SK-N-SH (cell line): Measurements from ENCODE around the gene NDUFC2. TPM values are rescaled to one million over a fixed set of nuclear protein-coding genes. Genes with fewer than 3 reads are reported as not detected.

Source experiments
- CTCF ChIA-PET: fragments of 300-600, 350-600 bp; formaldehyde crosslinking; extraction: SDS; loops from one replicate; lab custom pipeline; 2021; lab: Yijun Ruan, JAX
- POLR2A ChIA-PET: fragments of 350-600 bp; sonication (Branson Sonifier 250); formaldehyde crosslinking; extraction: SDS; loops from one replicate; lab custom pipeline; 2020; ENCODE audit warnings: antibody characterized with exemption, inconsistent platforms; lab: Yijun Ruan, JAX
- DNase-seq: peaks from one replicate; pipeline ENCODE4 v3.0.0; 2012
- H2AFZ ChIP-seq: fragments of 200-600 bp; sonication (generic); 2 replicates; pipeline ENCODE4 v1.8.1; 2016; ENCODE audit warnings: antibody characterized with exemption, mild to moderate bottlenecking, low read depth
- H3F3A ChIP-seq: fragments of 200-600 bp; sonication (generic); replicated peaks from 2 replicates; pipeline ENCODE3; 2016; ENCODE audit warnings: antibody characterized with exemption, mild to moderate bottlenecking; ENCODE audit not compliant: insufficient read depth
- H3K27ac ChIP-seq, 2 experiments: fragments of 200-500 bp in 1 of 2; fragments of 200-600 bp in 1 of 2; sonication (Bioruptor generic) in 1 of 2; sonication (generic), shearing (Covaris generic) in 1 of 2; 2 replicates each; pipeline versions ENCODE4 v1.5.1 to v1.6.1; 2014 to 2016; ENCODE audit warnings: low read depth in 2 of 2, inconsistent platforms in 1 of 2, low read length in 1 of 2, mild to moderate bottlenecking in 1 of 2, mixed read lengths in 1 of 2
- H3K27me3 ChIP-seq: fragments of 200-600 bp; sonication (generic), shearing (Covaris generic); 2 replicates; pipeline ENCODE4 v1.6.1; 2016; ENCODE audit warnings: mixed run types; ENCODE audit not compliant: insufficient read depth
- H3K36me3 ChIP-seq, 2 experiments: fragments of 200-500 bp in 1 of 2; fragments of 200-600 bp in 1 of 2; sonication (Bioruptor generic) in 1 of 2; sonication (generic) in 1 of 2; replicated peaks in 1 of 2; 2 replicates each; pipeline versions ENCODE3 to v1.5.1; 2014 to 2016; ENCODE audit warnings: low read length in 1 of 2, mild to moderate bottlenecking in 1 of 2; ENCODE audit not compliant: insufficient read depth in 2 of 2, control insufficient read depth in 1 of 2
- H3K4me1 ChIP-seq, 2 experiments: fragments of 200-500 bp in 1 of 2; fragments of 200-600 bp in 1 of 2; sonication (Bioruptor generic) in 1 of 2; sonication (generic), shearing (Covaris generic) in 1 of 2; 2 replicates each; pipeline versions ENCODE4 v1.5.1 to v1.6.1; 2014 to 2016; ENCODE audit warnings: low read depth in 1 of 2, low read length in 1 of 2, mixed run types in 1 of 2; ENCODE audit not compliant: insufficient read depth in 2 of 2, control insufficient read depth in 1 of 2
- H3K4me2 ChIP-seq: fragments of 200-600 bp; sonication (generic), shearing (Covaris generic); 2 replicates; pipeline ENCODE4 v1.6.1; 2017; ENCODE audit warnings: mixed run types
- H3K4me3 ChIP-seq, 2 experiments: fragments of 200-500 bp in 1 of 2; fragments of 200-600 bp in 1 of 2; sonication (Bioruptor generic) in 1 of 2; sonication (generic), shearing (Covaris generic) in 1 of 2; 2 replicates each; pipeline versions ENCODE4 v1.5.1 to v1.8.1; 2014 to 2016; ENCODE audit warnings: low read depth in 2 of 2, inconsistent platforms in 1 of 2, low read length in 1 of 2, mild to moderate bottlenecking in 1 of 2, mixed read lengths in 1 of 2, moderate library complexity in 1 of 2
- H3K79me2 ChIP-seq: fragments of 200-600 bp; sonication (generic); 2 replicates; pipeline ENCODE4 v1.8.1; 2017; ENCODE audit warnings: mild to moderate bottlenecking; ENCODE audit not compliant: insufficient read depth
- H3K9ac ChIP-seq: fragments of 200-600 bp; sonication (generic); 2 replicates; pipeline ENCODE4 v1.6.1; 2017; ENCODE audit warnings: mixed run types
- H3K9me2 ChIP-seq: fragments of 200-600 bp; sonication (generic); 2 replicates; pipeline ENCODE4 v1.6.1; 2017; ENCODE audit warnings: mixed run types
- H3K9me3 ChIP-seq: fragments of 200-600 bp; sonication (generic); 2 replicates; pipeline ENCODE4 v1.6.1; 2017; ENCODE audit warnings: mixed run types, mild to moderate bottlenecking, moderate library complexity
- H4K20me1 ChIP-seq: fragments of 200-600 bp; sonication (generic); 2 replicates; pipeline ENCODE4 v1.6.1; 2017; ENCODE audit warnings: mild to moderate bottlenecking, mixed run types; ENCODE audit not compliant: insufficient read depth
- CTCF ChIP-seq: fragments of 200-600 bp; sonication (generic); IDR thresholded peaks from 2 replicates; pipeline ENCODE4 v1.6.1; 2017; ENCODE audit warnings: antibody characterized with exemption, mild to moderate bottlenecking, moderate library complexity
- EP300 ChIP-seq, 2 experiments: IDR thresholded peaks; 2 replicates each; pipeline versions ENCODE4 v1.4.0 to v1.6.1; 2012; ENCODE audit warnings: borderline replicate concordance in 1 of 2, low read depth in 1 of 2, low read length in 1 of 2
- EZH2phosphoT487 ChIP-seq: fragments of 200-600 bp; sonication (generic); IDR thresholded peaks from 2 replicates; pipeline ENCODE4 v1.6.1; 2017; ENCODE audit warnings: low read depth, mixed run types, mild to moderate bottlenecking, antibody characterized with exemption, moderate library complexity, borderline replicate concordance
- FOSL2 ChIP-seq: IDR thresholded peaks from 2 replicates; pipeline ENCODE4 v1.4.0; 2012; ENCODE audit warnings: low read depth, mild to moderate bottlenecking, moderate library complexity, borderline replicate concordance
- GABPA ChIP-seq: IDR thresholded peaks from 2 replicates; pipeline ENCODE4 v1.4.0; 2012; ENCODE audit warnings: low read depth, mild to moderate bottlenecking
- GATA2 ChIP-seq: sonication (generic); formaldehyde crosslinking; IDR thresholded peaks from 2 replicates; pipeline ENCODE4 v1.5.0; 2020; ENCODE audit warnings: mild to moderate bottlenecking, missing genetic modification reagents
- IRF3 ChIP-seq: fragments of 150-350 bp; IDR thresholded peaks from 2 replicates; pipeline ENCODE4 v1.6.1; 2016; ENCODE audit warnings: mild to moderate bottlenecking, low read depth, low read length
- JUND ChIP-seq: IDR thresholded peaks from 2 replicates; pipeline ENCODE4 v1.4.0; 2012
- MAX ChIP-seq: IDR thresholded peaks from 2 replicates; pipeline ENCODE4 v1.4.0; 2012; ENCODE audit warnings: low read depth
- MEF2A ChIP-seq: IDR thresholded peaks from 2 replicates; pipeline ENCODE4 v1.4.0; 2012; ENCODE audit warnings: low read depth, borderline replicate concordance
- MXI1 ChIP-seq: IDR thresholded peaks from 2 replicates; pipeline ENCODE4 v1.6.1; 2012; ENCODE audit warnings: mild to moderate bottlenecking, low read depth, low read length, improper control_type of control experiment
- NFIC ChIP-seq: IDR thresholded peaks from 2 replicates; pipeline ENCODE4 v1.4.0; 2012; ENCODE audit warnings: borderline replicate concordance
- NRF1 ChIP-seq: IDR thresholded peaks from 2 replicates; pipeline ENCODE4 v1.6.1; 2012; ENCODE audit warnings: low read depth, mild to moderate bottlenecking, low read length
- PBX3 ChIP-seq: IDR thresholded peaks from 2 replicates; pipeline ENCODE4; 2012
- REST ChIP-seq: IDR thresholded peaks from 2 replicates; pipeline ENCODE4 v1.6.1; 2012; ENCODE audit warnings: mild to moderate bottlenecking, low read depth, low read length, moderate library complexity
- SIN3A ChIP-seq: IDR thresholded peaks from 2 replicates; pipeline ENCODE4 v1.6.1; 2012; ENCODE audit warnings: low read depth, mild to moderate bottlenecking, low read length, moderate library complexity, borderline replicate concordance
- TCF12 ChIP-seq: IDR thresholded peaks from 2 replicates; pipeline ENCODE4 v1.4.0; 2012
- USF1 ChIP-seq: IDR thresholded peaks from 2 replicates; pipeline ENCODE4 v1.4.0; 2012; ENCODE audit warnings: low read depth, borderline replicate concordance
- USF2 ChIP-seq: fragments of 150-350 bp; IDR thresholded peaks from 2 replicates; pipeline ENCODE4 v1.6.1; 2017; ENCODE audit warnings: antibody characterized with exemption, low read length, low read depth, borderline replicate concordance
- YY1 ChIP-seq: IDR thresholded peaks from 2 replicates; pipeline ENCODE4 v1.4.0; 2012; ENCODE audit warnings: low read depth, mild to moderate bottlenecking
- WGBS: methylation state at CpG from one replicate; pipeline ENCODE4 v1.1.6; 2017; ENCODE audit warnings: low lambda C conversion rate; 5-methylcytosine and 5-hydroxymethylcytosine counted together
- polyA plus RNA-seq, 3 experiments: library from polyadenylated mRNA; depleted of rRNA; stranded (reverse); fragments of >200 nt; gene quantifications; 2 replicates each; pipeline ENCODE4 v1.2.3, GENCODE V29; 2012

The NDUFC2 gene
- polyA plus RNA-seq, 1 of the 3 experiments (the other 2 are of a cell fraction) = 235 TPM

GRCh38 chr11:78040691-78041379, 38.8 kb downstream of the NDUFC2 start:
- Histone ChIP-seq H3F3A (peaks cover 23% of the 10 kb centered on the region), H3K9me3 (no peaks in the 10 kb centered on the region), H2AFZ (peak overlapping the region; percentile 98), H3K9me2 (no peaks in the 10 kb centered on the region), H3K4me2 (peak overlapping the region; percentile 87), H3K4me3 (no peak overlapping the region), H4K20me1 (no peaks in the 10 kb centered on the region), H3K27ac (peak overlapping the region; percentile 92 to 100), H3K36me3 (no peaks in the 10 kb centered on the region), H3K79me2 (peaks cover 9% of the 10 kb centered on the region; the same call in 1 of the 2 replicates), H3K9ac (peak overlapping the region; percentile 96), H3K27me3 (no peaks in the 10 kb centered on the region), H3K4me1 (peaks cover 32 to 34% of the 10 kb centered on the region in 2 experiments; a peak in 3 of 4 replicates)
- 83% methylated on average over 15 of the region's 15 CpGs for WGBS
- ChIA-PET CTCF (interaction anchor here (1.6 kb wide), 1 partner anchor 42 kb away, joined by 6 read pairs; no protein-coding TSS in a partner anchor), POLR2A (interaction anchor here (1.2 to 1.9 kb wide), 3 partner anchors 10 to 46 kb away, joined by 4 to 9 read pairs (median 4); partner anchors contain the start of gene INTS4)
- DNase-seq = no peak
- TF ChIP-seq MAX (peak; percentile 10; the same call in 1 of the 2 replicates), PBX3 (no peak), USF2 (no peak), NFIC (no peak), MXI1 (no peak), NRF1 (no peak), JUND (0 out of 2 replicates have a peak, but pooled peaks have one; percentile 15), TCF12 (no peak), EP300 (IDR thresholded peaks at IDR 0.05; ENCODE audit: borderline replicate concordance in 1 of 2, low read depth in 1 of 2, low read length in 1 of 2) (no peak), REST (no peak), YY1 (no peak), USF1 (no peak), MEF2A (no peak), IRF3 (no peak), FOSL2 (peak; percentile 25; the same call in 1 of the 2 replicates), GABPA (no peak), SIN3A (no peak), CTCF (no peak), EZH2phosphoT487 (no peak), GATA2 (CRISPR knock-in tag) (no peak)
